Transverse colon (tissue), 4 donors: ENCODE measurements around the gene SEC31B.

Source experiments
- POLR2A ChIP-seq: fragments of 450-650 bp; IDR thresholded peaks from one replicate; pipeline ENCODE4 v1.6.1; 2016; ENCODE audit warnings: antibody characterized with exemption, mild to moderate bottlenecking, moderate library complexity
- POLR2AphosphoS5 ChIP-seq, 3 donors: sonication (generic); formaldehyde crosslinking; IDR thresholded peaks; one replicate each; pipeline ENCODE4 v1.6.1; 2016; ENCODE audit warnings: antibody characterized with exemption in 3 of 3
- TF ChIP-seq, protein P1 (sequence below), 5 experiments: fragments of 200-600 bp in 3 of 5; fragments of 450-650 bp in 2 of 5; sonication (generic) in 3 of 5; IDR thresholded peaks; 1 replicate in 2 of 5; 2 replicates in 3 of 5; pipeline ENCODE4 v1.5.1; 2016 to 2017; ENCODE audit warnings: antibody characterized with exemption in 5 of 5, inconsistent platforms in 3 of 5, mild to moderate bottlenecking in 2 of 5, moderate library complexity in 1 of 5

DNA sequence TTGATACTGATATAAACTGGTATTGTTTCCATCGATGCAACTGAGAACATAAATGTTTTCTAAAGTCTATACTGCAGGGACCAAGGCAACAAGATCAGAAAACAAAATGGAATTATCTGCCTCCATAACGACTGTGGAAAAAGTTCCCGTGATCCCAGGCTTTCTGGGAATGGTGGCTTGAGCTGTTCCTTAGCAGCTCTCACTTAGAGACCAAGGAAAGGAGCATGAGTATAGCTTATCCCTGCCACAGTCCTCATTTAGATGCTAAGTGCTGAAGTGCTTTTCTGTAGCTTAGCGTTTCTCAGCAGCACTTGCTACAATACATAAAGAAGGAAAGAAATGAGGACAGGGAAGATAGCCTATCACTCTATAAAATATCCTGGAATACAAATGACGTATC, 51.3 kb downstream of the SEC31B start:
- TF ChIP-seq, protein P1, sequence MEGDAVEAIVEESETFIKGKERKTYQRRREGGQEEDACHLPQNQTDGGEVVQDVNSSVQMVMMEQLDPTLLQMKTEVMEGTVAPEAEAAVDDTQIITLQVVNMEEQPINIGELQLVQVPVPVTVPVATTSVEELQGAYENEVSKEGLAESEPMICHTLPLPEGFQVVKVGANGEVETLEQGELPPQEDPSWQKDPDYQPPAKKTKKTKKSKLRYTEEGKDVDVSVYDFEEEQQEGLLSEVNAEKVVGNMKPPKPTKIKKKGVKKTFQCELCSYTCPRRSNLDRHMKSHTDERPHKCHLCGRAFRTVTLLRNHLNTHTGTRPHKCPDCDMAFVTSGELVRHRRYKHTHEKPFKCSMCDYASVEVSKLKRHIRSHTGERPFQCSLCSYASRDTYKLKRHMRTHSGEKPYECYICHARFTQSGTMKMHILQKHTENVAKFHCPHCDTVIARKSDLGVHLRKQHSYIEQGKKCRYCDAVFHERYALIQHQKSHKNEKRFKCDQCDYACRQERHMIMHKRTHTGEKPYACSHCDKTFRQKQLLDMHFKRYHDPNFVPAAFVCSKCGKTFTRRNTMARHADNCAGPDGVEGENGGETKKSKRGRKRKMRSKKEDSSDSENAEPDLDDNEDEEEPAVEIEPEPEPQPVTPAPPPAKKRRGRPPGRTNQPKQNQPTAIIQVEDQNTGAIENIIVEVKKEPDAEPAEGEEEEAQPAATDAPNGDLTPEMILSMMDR (IDR thresholded peaks at IDR 0.05) = no peak
- no peak for TF ChIP-seq POLR2A
- no peak for TF ChIP-seq POLR2AphosphoS5 (IDR thresholded peaks at IDR 0.05)
